K562 (cell line): ENCODE results near the gene SERTAD4. TPM values are rescaled to one million over a fixed set of nuclear protein-coding genes. Genes with fewer than 3 reads are reported as not detected.

Experiments used
- HNRNPH1 ChIP-seq: fragments of 200-400 bp; formaldehyde crosslinking; optimal IDR thresholded peaks from 2 replicates; pipeline ENCODE3; 2017; ENCODE audit warnings: low read depth, mild to moderate bottlenecking, low read length, moderate library complexity
- JUND ChIP-seq, 2 experiments: IDR thresholded peaks; 2 replicates in 1 of 2; 3 replicates in 1 of 2; pipeline ENCODE4 v1.6.1; 2011; ENCODE audit warnings: borderline replicate concordance in 2 of 2, low read depth in 2 of 2, low read length in 2 of 2, improper control_type of control experiment in 1 of 2, missing biosample characterization in 1 of 2, missing genetic modification characterization in 1 of 2, missing genetic modification reagents in 1 of 2
- POLR2B ChIP-seq: fragments of 450-650 bp; IDR thresholded peaks from 2 replicates; pipeline ENCODE4 v1.6.1; 2018; ENCODE audit warnings: low read depth; ENCODE audit not compliant: partially characterized antibody
- TBL1XR1 ChIP-seq, 2 experiments: IDR thresholded peaks; 2 replicates each; pipeline ENCODE4 v1.6.1; 2012; ENCODE audit warnings: improper control_type of control experiment in 2 of 2, low read length in 2 of 2, mild to moderate bottlenecking in 1 of 2
- TGIF2 ChIP-seq: sonication (generic); formaldehyde crosslinking; IDR thresholded peaks from 2 replicates; pipeline ENCODE4 v1.8.1; 2022; ENCODE audit warnings: mild to moderate bottlenecking, missing genetic modification reagents, moderate library complexity
- polyA plus RNA-seq, 8 experiments: library from polyadenylated mRNA; depleted of rRNA in 4 of 8; stranded (reverse) in 5 of 8; unstranded in 3 of 8; fragments of >200 nt; fragmentation: Nextera tagmentation in 2 of 8; fragmentation: Illumina TruSeq in 1 of 8; extraction: Ambion mirVana in 2 of 8; extraction: Trizol in 1 of 8; gene quantifications; 2 replicates each; pipeline versions ENCODE4 v1.2.1 to v1.2.3, GENCODE V29; 2011 to 2014; ENCODE audit warnings: inconsistent platforms in 1 of 8, missing spikeins in 1 of 8
- total RNA-seq, 7 experiments: library from RNA; depleted of rRNA in 6 of 7; stranded (reverse); fragments of >200 nt in 6 of 7; fragmentation: Illumina TruSeq in 2 of 7; extraction: Trizol in 2 of 7; gene quantifications; 2 replicates each; pipeline versions ENCODE4 v1.2.1 to v1.2.3, GENCODE V29; 2011 to 2021; ENCODE audit warnings: low replicate concordance in 1 of 7

The SERTAD4 gene
- total and polyA plus RNA-seq, 9 of the 15 experiments (the other 6 are each of a cell fraction or from before 2014, with no cell fraction given), result not detected

GRCh38 chr1:210294999-210295745, 62.6 kb downstream of the SERTAD4 start (continued):
- TF ChIP-seq TBL1XR1 (IDR thresholded peaks at IDR 0.05; ENCODE audit: low read length in 2 of 2), result no peak
- no peak for TF ChIP-seq JUND (IDR thresholded peaks at IDR 0.05; ENCODE audit: borderline replicate concordance, low read depth, low read length)
- no peak for TF ChIP-seq JUND (tag; IDR thresholded peaks at IDR 0.05; ENCODE audit: borderline replicate concordance, low read depth, low read length)
- no peak for TF ChIP-seq TGIF2 (CRISPR knock-in tag)
- no peak for TF ChIP-seq POLR2B
- no peak for TF ChIP-seq HNRNPH1

Other genes starting within 250 kb of the SERTAD4 start
- gene HHAT, start 96.1 kb downstream of the SERTAD4 start, total RNA-seq (2014; rRNA removed), result 0.12 and 0.14 TPM in 2 replicates
- gene HHAT, start 96.1 kb downstream of the SERTAD4 start, total RNA-seq (2014; rRNA removed; fragmentation: Illumina TruSeq; extraction: Trizol), result 0.13 and 0.15 TPM in 2 replicates
- 0.14 and 0.19 TPM in 2 replicates for gene HHAT, start 96.1 kb downstream of the SERTAD4 start, total RNA-seq (2015; rRNA removed; fragmentation: Illumina TruSeq; extraction: Trizol)
- gene HHAT, start 96.1 kb downstream of the SERTAD4 start, total RNA-seq (2021), result 0.11 and 0.13 TPM in 2 replicates
- not detected in 2 replicates for gene HHAT, start 96.1 kb downstream of the SERTAD4 start, polyA plus RNA-seq (2011; rRNA removed)
- gene HHAT, start 96.1 kb downstream of the SERTAD4 start, polyA plus RNA-seq (2014; fragmentation: Illumina TruSeq; extraction: Trizol), result 0.10 TPM in 2 replicates
- under 1 TPM; 0.07 to 0.13 TPM for gene HHAT, start 96.1 kb downstream of the SERTAD4 start, polyA plus RNA-seq (2014; fragmentation: Nextera tagmentation; extraction: Ambion mirVana)
- gene HHAT, start 96.1 kb downstream of the SERTAD4 start, polyA plus RNA-seq (2014; rRNA removed), result 0.16 and 0.23 TPM in 2 replicates